ENCODE results near the gene CDK5. TPM values are rescaled to one million over a fixed set of nuclear protein-coding genes. Genes with fewer than 3 reads are reported as not detected.
A peak's percentile ranks its signal among the peaks of the same experiment; 100 is the strongest.
"Not testable (repeated sequence)": the region's sequence is repeated elsewhere in the genome, so short reads cannot be mapped to it uniquely, and the experiment has no call there.

Gene CDK5
- total RNA-seq, 1 donor, result 22.9 TPM

DNA sequence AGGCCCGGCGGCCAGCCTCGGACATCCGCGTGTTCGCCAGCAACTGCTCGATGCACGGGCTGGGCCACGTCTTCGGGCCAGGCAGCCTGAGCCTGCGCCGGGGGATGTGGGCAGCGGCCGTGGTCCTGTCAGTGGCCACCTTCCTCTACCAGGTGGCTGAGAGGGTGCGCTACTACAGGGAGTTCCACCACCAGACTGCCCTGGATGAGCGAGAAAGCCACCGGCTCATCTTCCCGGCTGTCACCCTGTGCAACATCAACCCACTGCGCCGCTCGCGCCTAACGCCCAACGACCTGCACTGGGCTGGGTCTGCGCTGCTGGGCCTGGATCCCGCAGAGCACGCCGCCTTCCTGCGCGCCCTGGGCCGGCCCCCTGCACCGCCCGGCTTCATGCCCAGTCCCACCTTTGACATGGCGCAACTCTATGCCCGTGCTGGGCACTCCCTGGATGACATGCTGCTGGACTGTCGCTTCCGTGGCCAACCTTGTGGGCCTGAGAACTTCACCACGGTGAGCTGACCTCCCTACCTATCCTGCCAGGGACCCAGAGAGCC is 8.7 kb downstream of the CDK5 start:
- H3K4me3 ChIP-seq (ENCODE audit: low read depth, low read length), result no peak overlapping the region
- TF ChIP-seq, protein P1, sequence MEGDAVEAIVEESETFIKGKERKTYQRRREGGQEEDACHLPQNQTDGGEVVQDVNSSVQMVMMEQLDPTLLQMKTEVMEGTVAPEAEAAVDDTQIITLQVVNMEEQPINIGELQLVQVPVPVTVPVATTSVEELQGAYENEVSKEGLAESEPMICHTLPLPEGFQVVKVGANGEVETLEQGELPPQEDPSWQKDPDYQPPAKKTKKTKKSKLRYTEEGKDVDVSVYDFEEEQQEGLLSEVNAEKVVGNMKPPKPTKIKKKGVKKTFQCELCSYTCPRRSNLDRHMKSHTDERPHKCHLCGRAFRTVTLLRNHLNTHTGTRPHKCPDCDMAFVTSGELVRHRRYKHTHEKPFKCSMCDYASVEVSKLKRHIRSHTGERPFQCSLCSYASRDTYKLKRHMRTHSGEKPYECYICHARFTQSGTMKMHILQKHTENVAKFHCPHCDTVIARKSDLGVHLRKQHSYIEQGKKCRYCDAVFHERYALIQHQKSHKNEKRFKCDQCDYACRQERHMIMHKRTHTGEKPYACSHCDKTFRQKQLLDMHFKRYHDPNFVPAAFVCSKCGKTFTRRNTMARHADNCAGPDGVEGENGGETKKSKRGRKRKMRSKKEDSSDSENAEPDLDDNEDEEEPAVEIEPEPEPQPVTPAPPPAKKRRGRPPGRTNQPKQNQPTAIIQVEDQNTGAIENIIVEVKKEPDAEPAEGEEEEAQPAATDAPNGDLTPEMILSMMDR (IDR thresholded peaks at IDR 0.05; ENCODE audit: insufficient read depth, low read depth, low read length), result no peak
- no peak for DNase-seq (ENCODE audit: low read depth)

GRCh38 chr7:151047976-151048815 is 9.5 kb downstream of the CDK5 start, which contains the start of gene ASIC3:
ASIC3 (plus strand) TSS chr7:151048531; CDS start chr7:151048886, 355 bp downstream.
- TF ChIP-seq, protein P1 (IDR thresholded peaks at IDR 0.05; ENCODE audit: insufficient read depth, low read depth, low read length), result no peak
- no peak within 1 kb of the TSS for H3K4me3 ChIP-seq (ENCODE audit: low read depth, low read length)
- no peak for DNase-seq (ENCODE audit: low read depth)

DNA sequence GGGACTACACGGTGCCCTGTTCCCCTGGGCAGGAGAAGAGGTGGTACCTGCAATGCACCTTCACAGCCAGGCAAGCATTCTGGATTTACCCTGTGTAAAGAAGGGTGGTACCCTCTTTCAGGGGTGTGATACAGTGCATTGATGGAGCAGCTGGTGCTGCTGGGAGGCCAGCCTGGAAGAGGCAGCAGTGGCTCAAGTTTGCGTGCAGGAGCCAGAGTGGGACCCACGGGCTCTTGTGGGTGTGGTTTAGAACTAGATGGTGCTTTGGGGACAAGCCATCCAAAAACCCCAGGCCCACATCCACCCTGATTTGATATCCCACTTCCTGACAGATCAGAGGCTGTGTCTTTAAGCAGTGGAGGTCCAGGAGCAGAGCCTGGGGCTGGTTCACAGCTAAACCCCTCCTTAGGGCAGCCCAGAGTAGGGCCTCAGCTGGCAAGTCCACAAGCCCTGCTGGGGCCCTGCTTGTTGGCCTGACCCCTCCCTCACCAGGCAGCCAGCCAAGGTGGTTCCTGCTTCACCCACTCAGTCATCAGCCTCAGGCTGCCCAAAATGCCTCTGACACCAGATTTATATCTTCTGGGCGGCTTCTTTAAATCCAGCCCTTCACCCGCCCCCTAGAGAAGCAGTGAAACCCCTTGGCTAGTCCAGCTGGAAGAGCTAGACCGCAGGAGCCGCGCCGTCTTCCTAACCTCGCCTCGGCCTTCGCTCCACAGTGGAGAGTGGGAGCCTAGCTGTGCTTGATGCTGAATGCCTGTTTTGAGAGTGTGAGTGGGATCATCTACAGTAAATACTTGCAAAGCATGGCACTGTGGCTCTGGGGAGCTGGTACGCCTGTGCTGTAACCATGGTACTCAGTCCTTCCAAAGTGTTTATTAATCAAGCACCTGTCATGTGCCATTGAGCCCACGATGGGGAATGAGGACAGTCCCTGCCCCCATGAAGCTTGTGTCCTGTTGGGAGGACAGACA is 10.8 kb downstream of the CDK5 start:
- TF ChIP-seq, protein P1 (IDR thresholded peaks at IDR 0.05; ENCODE audit: insufficient read depth, low read depth, low read length), result no peak
- no peak overlapping the region for H3K4me3 ChIP-seq (ENCODE audit: low read depth, low read length)
- DNase-seq (ENCODE audit: low read depth), result peak; percentile 93

DNA sequence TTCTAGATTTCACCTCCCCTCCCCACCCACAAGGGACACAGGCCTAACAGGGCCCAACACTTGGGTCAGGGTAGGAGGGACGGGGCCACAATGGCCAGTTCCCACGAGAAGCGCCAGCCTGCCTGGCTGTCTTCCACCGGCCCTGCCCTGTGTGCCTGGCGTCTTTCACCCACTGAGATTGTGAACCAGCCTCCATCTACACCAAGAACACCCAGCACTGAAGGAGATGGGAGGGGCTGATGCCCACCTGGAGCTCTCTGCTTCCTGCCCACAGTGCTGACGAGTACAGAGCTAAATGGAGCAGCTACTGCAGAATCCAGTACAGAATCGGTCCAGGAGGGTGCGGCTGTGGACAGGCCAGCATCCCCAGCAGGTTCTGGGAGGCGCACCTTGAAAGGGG is 11.7 kb downstream of the CDK5 start:
- no peak overlapping the region for H3K4me3 ChIP-seq (ENCODE audit: low read depth, low read length)
- no peak for DNase-seq (ENCODE audit: low read depth)
- TF ChIP-seq, protein P1 (IDR thresholded peaks at IDR 0.05; ENCODE audit: insufficient read depth, low read depth, low read length), result no peak

GRCh38 chr7:151045262-151045661 is 12.4 kb downstream of the CDK5 start:
- no peak for DNase-seq (ENCODE audit: low read depth)
- TF ChIP-seq, protein P1 (IDR thresholded peaks at IDR 0.05; ENCODE audit: insufficient read depth, low read depth, low read length), result no peak

DNA sequence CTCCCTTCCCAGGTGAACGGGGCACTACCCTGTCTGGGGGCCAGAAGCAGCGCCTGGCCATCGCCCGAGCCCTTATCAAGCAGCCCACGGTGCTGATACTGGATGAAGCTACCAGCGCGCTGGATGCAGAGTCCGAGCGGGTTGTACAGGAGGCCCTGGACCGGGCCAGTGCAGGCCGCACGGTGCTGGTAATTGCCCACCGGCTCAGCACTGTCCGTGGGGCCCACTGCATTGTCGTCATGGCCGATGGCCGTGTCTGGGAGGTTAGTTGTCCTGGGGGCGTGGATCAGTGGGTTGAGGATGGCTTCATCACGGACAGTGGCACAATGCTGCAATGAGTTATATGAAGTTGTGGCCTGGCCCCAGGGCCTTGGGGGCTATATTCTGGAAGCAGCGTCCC is 13.7 kb downstream of the CDK5 start:
- DNase-seq (ENCODE audit: low read depth), result no peak
- TF ChIP-seq, protein P1 (IDR thresholded peaks at IDR 0.05; ENCODE audit: insufficient read depth, low read depth, low read length), result no peak
- H3K4me3 ChIP-seq (ENCODE audit: low read depth, low read length), result no peak overlapping the region

More at GRCh38 chr7:151045262-151045661, 12.4 kb downstream of the CDK5 start:
- no peak overlapping the region for H3K4me3 ChIP-seq (ENCODE audit: low read depth, low read length)

DNA sequence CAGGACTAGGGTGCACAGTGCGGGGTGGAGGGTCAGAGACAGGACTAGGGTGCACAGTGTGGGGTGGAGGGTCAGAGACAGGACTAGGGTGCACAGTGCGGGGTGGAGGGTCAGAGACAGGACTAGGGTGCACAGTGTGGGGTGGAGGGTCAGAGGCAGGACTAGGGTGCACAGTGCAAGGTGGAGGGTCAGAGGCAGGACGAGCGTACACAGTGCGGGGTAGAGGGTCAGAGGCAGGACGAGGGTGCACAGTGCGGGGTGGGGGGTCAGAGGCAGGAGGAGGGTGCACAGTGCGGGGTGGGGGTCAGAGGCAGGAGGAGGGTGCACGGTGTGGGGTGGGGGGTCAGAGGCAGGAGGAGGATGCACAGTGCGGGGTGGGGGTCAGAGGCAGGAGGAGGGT is 14.2 kb downstream of the CDK5 start:
- H3K4me3 ChIP-seq (ENCODE audit: low read depth, low read length); DNase-seq (ENCODE audit: low read depth): not testable (repeated sequence)
